WTC11 (cell line): ENCODE results near the gene ROS1. TPM values are rescaled to one million over a fixed set of nuclear protein-coding genes. Genes with fewer than 3 reads are reported as not detected.

ENCODE experiments used
- ATAC-seq: fragments of 200-7000 bp; cut with Tn5 transposase; 2 replicates; pipeline ENCODE4 v1.10.0; 2021; ENCODE audit warnings: mild to moderate bottlenecking, moderate library complexity
- CTCF ChIA-PET: fragments of 300-600 bp; sonication (Branson Sonifier 250); formaldehyde crosslinking; loops from one replicate; lab custom pipeline; 2021; ENCODE audit warnings: antibody characterized with exemption; lab: Charles Lee
- POLR2A ChIA-PET: fragments of 350-600 bp; sonication (Branson Sonifier 250); formaldehyde crosslinking; loops from one replicate; lab custom pipeline; 2021; ENCODE audit warnings: antibody characterized with exemption; lab: Charles Lee
- DNase-seq: peaks from one replicate; pipeline ENCODE4 v3.0.0; 2021; ENCODE audit warnings: low spot score
- H3K27ac Mint-ChIP-seq: 2 replicates; pipeline ENCODE4 v1.8.0; 2021; ENCODE audit warnings: mixed read lengths
- H3K27me3 Mint-ChIP-seq: 2 replicates; pipeline ENCODE4 v1.8.0; 2021; ENCODE audit warnings: low read depth, mild to moderate bottlenecking, moderate library complexity, mixed read lengths
- H3K36me3 Mint-ChIP-seq: 2 replicates; pipeline ENCODE4 v1.8.0; 2021; ENCODE audit warnings: mixed read lengths
- H3K4me1 Mint-ChIP-seq: 2 replicates; pipeline ENCODE4 v1.8.0; 2022; ENCODE audit warnings: mixed read lengths
- H3K4me3 Mint-ChIP-seq: 2 replicates; pipeline ENCODE4 v1.8.0; 2021; ENCODE audit warnings: mild to moderate bottlenecking, moderate library complexity, mixed read lengths
- H3K9me3 Mint-ChIP-seq: 2 replicates; pipeline ENCODE4 v1.8.0; 2021; ENCODE audit warnings: mixed read lengths
- AFF4 ChIP-seq: sonication (generic); formaldehyde crosslinking; IDR thresholded peaks from 2 replicates; pipeline ENCODE4 v1.8.1; 2023; ENCODE audit warnings: mild to moderate bottlenecking, missing genetic modification reagents, borderline replicate concordance
- CREB1 ChIP-seq: sonication (generic); formaldehyde crosslinking; IDR thresholded peaks from 2 replicates; pipeline ENCODE4 v1.8.0; 2023; ENCODE audit warnings: mild to moderate bottlenecking, missing genetic modification reagents
- CREM ChIP-seq: sonication (generic); formaldehyde crosslinking; IDR thresholded peaks from 2 replicates; pipeline ENCODE4 v1.8.1; 2022; ENCODE audit warnings: mild to moderate bottlenecking, missing genetic modification reagents, moderate library complexity
- EMX1 ChIP-seq: fragments of 250-450 bp; sonication (Bioruptor Pico); IDR thresholded peaks from 2 replicates; pipeline ENCODE4 v1.8.0; 2021; ENCODE audit warnings: mild to moderate bottlenecking
- HMGA2 ChIP-seq: fragments of 250-450 bp; sonication (Bioruptor Pico); IDR thresholded peaks from 2 replicates; pipeline ENCODE4 v1.4.0; 2021; ENCODE audit warnings: mild to moderate bottlenecking, moderate library complexity
- KAT7 ChIP-seq: sonication (generic); formaldehyde crosslinking; IDR thresholded peaks from 2 replicates; pipeline ENCODE4 v1.8.1; 2023; ENCODE audit warnings: missing genetic modification reagents, mild to moderate bottlenecking, borderline replicate concordance
- RORB ChIP-seq: fragments of 250-450 bp; sonication (Bioruptor Pico); IDR thresholded peaks from 2 replicates; pipeline ENCODE4 v1.9.0; 2021; ENCODE audit warnings: mild to moderate bottlenecking
- SMAD4 ChIP-seq: sonication (generic); formaldehyde crosslinking; IDR thresholded peaks from 2 replicates; pipeline ENCODE4 v1.8.0; 2022; ENCODE audit warnings: mild to moderate bottlenecking, missing genetic modification reagents
- TEAD1 ChIP-seq: sonication (generic); formaldehyde crosslinking; IDR thresholded peaks from 2 replicates; pipeline ENCODE4 v1.8.0; 2022; ENCODE audit warnings: mild to moderate bottlenecking, missing genetic modification reagents
- ZBTB21 ChIP-seq: sonication (generic); formaldehyde crosslinking; IDR thresholded peaks from 2 replicates; pipeline ENCODE4 v1.8.1; 2023; ENCODE audit warnings: mild to moderate bottlenecking, missing genetic modification reagents, borderline replicate concordance
- ZNF121 ChIP-seq: sonication (generic); formaldehyde crosslinking; IDR thresholded peaks from 2 replicates; pipeline ENCODE4 v1.8.0; 2023; ENCODE audit warnings: missing genetic modification reagents
- ZNF219 ChIP-seq: sonication (generic); formaldehyde crosslinking; IDR thresholded peaks from 2 replicates; pipeline ENCODE4 v1.8.0; 2023; ENCODE audit warnings: missing genetic modification reagents, mild to moderate bottlenecking, borderline replicate concordance
- ZNF671 ChIP-seq: fragments of 250-450 bp; sonication (Bioruptor Pico); IDR thresholded peaks from 2 replicates; pipeline ENCODE4 v1.8.0; 2021; ENCODE audit warnings: mild to moderate bottlenecking
- total RNA-seq: library from RNA; stranded (reverse); gene quantifications from 3 replicates; pipeline ENCODE4 v1.2.3, GENCODE V29; 2021
- TF ChIP-seq, protein P1 (sequence below): fragments of 250-450 bp; sonication (Bioruptor Pico); IDR thresholded peaks from 2 replicates; pipeline ENCODE4 v1.8.0; 2021; ENCODE audit warnings: mild to moderate bottlenecking
- TF ChIP-seq, protein P2 (sequence below): fragments of 250-450 bp; sonication (Bioruptor Pico); conservative IDR thresholded peaks from 2 replicates; pipeline ENCODE4 v1.9.0; 2021; ENCODE audit warnings: mild to moderate bottlenecking
- TF ChIP-seq, protein P3 (sequence below): sonication (generic); formaldehyde crosslinking; IDR thresholded peaks from 2 replicates; pipeline ENCODE4 v1.8.1; 2022; ENCODE audit warnings: low read depth, missing genetic modification reagents, borderline replicate concordance
- TF ChIP-seq, protein P4 (sequence below): fragments of 250-450 bp; sonication (Bioruptor Pico); IDR thresholded peaks from 2 replicates; pipeline ENCODE4 v1.9.0; 2021; ENCODE audit warnings: moderate library complexity, mild to moderate bottlenecking, inconsistent platforms, borderline replicate concordance
- TF ChIP-seq, protein P5 (sequence below): fragments of 250-450 bp; sonication (Bioruptor Pico); IDR thresholded peaks from 2 replicates; pipeline ENCODE4 v1.9.0; 2021; ENCODE audit warnings: mild to moderate bottlenecking, borderline replicate concordance

Gene ROS1
- total RNA-seq, 1 experiment from 2014 or later, result 0.02 TPM

- ChIA-PET POLR2A (no interaction called here), CTCF (no interaction called here)
- DNase-seq, result no peak
- no peaks in the 10 kb centered on the region for H3K4me1 Mint-ChIP-seq
- no peak overlapping the region for H3K4me3 Mint-ChIP-seq
- TF ChIP-seq, protein P1, sequence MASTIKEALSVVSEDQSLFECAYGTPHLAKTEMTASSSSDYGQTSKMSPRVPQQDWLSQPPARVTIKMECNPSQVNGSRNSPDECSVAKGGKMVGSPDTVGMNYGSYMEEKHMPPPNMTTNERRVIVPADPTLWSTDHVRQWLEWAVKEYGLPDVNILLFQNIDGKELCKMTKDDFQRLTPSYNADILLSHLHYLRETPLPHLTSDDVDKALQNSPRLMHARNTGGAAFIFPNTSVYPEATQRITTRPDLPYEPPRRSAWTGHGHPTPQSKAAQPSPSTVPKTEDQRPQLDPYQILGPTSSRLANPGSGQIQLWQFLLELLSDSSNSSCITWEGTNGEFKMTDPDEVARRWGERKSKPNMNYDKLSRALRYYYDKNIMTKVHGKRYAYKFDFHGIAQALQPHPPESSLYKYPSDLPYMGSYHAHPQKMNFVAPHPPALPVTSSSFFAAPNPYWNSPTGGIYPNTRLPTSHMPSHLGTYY (CRISPR knock-in tag), result no peak
- TF ChIP-seq AFF4 (CRISPR knock-in tag) (no peak), ZNF219 (CRISPR knock-in tag) (no peak), ZNF671 (no peak)
- peaks cover 28% of the 10 kb centered on the region for H3K9me3 Mint-ChIP-seq
- H3K27me3 Mint-ChIP-seq, result peaks cover 5% of the 10 kb centered on the region; the same call in 1 of the 2 replicates
- H3K36me3 Mint-ChIP-seq, result 0 out of 2 replicates have a peak, but pooled peaks cover 5% of the 10 kb centered on the region
- no peak for ATAC-seq
- no peak overlapping the region for H3K27ac Mint-ChIP-seq
These were observed 97.7 kb downstream of the ROS1 start for GRCh38 chr6:117328005-117328389.

- H3K4me3 Mint-ChIP-seq, result no peak overlapping the region
- TF ChIP-seq, protein P2, sequence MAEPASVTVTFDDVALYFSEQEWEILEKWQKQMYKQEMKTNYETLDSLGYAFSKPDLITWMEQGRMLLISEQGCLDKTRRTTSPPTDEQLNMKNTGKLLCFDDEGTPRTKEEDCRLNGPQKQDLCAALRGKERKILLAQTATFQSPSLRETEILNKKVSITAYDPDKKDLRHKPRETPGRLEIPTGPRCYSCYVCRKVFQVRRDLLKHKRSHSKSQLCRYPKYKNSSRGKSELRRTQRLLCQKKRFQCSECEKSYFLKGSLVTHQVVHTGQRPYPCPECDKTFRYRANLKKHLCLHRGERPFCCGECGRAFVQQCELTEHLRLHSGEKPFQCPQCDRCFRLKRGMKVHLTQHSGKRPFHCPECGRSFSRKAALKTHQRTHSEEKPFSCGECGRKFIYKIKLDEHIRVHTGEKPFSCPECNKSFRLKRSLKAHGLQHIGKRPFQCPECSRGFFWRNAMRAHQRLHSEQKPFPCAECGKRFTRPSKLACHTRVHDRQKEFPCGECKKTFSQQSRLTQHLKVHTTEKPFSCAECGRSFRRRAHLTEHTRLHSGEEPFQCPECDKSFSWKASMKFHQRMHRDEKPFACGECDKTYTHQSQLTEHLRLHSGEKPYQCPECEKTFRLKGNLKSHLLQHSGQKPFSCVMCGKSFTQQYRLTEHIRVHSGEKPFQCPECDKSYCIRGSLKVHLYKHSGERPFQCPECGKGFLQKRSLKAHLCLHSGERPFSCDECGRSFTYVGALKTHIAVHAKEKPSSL, result no peak
- TF ChIP-seq ZBTB21 (CRISPR knock-in tag) (no peak), CREB1 (CRISPR knock-in tag) (no peak), HMGA2 (no peak), SMAD4 (CRISPR knock-in tag) (no peak), KAT7 (CRISPR knock-in tag) (no peak), TEAD1 (CRISPR knock-in tag) (no peak), EMX1 (CRISPR knock-in tag) (no peak), RORB (no peak), ZNF121 (no peak), CREM (no peak)
- TF ChIP-seq, protein P3, sequence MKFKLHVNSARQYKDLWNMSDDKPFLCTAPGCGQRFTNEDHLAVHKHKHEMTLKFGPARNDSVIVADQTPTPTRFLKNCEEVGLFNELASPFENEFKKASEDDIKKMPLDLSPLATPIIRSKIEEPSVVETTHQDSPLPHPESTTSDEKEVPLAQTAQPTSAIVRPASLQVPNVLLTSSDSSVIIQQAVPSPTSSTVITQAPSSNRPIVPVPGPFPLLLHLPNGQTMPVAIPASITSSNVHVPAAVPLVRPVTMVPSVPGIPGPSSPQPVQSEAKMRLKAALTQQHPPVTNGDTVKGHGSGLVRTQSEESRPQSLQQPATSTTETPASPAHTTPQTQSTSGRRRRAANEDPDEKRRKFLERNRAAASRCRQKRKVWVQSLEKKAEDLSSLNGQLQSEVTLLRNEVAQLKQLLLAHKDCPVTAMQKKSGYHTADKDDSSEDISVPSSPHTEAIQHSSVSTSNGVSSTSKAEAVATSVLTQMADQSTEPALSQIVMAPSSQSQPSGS, result no peak
- TF ChIP-seq, protein P4, sequence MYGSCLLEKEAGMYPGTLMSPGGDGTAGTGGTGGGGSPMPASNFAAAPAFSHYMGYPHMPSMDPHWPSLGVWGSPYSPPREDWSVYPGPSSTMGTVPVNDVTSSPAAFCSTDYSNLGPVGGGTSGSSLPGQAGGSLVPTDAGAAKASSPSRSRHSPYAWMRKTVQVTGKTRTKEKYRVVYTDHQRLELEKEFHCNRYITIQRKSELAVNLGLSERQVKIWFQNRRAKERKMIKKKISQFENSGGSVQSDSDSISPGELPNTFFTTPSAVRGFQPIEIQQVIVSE (CRISPR knock-in tag), result no peak
- TF ChIP-seq, protein P5, sequence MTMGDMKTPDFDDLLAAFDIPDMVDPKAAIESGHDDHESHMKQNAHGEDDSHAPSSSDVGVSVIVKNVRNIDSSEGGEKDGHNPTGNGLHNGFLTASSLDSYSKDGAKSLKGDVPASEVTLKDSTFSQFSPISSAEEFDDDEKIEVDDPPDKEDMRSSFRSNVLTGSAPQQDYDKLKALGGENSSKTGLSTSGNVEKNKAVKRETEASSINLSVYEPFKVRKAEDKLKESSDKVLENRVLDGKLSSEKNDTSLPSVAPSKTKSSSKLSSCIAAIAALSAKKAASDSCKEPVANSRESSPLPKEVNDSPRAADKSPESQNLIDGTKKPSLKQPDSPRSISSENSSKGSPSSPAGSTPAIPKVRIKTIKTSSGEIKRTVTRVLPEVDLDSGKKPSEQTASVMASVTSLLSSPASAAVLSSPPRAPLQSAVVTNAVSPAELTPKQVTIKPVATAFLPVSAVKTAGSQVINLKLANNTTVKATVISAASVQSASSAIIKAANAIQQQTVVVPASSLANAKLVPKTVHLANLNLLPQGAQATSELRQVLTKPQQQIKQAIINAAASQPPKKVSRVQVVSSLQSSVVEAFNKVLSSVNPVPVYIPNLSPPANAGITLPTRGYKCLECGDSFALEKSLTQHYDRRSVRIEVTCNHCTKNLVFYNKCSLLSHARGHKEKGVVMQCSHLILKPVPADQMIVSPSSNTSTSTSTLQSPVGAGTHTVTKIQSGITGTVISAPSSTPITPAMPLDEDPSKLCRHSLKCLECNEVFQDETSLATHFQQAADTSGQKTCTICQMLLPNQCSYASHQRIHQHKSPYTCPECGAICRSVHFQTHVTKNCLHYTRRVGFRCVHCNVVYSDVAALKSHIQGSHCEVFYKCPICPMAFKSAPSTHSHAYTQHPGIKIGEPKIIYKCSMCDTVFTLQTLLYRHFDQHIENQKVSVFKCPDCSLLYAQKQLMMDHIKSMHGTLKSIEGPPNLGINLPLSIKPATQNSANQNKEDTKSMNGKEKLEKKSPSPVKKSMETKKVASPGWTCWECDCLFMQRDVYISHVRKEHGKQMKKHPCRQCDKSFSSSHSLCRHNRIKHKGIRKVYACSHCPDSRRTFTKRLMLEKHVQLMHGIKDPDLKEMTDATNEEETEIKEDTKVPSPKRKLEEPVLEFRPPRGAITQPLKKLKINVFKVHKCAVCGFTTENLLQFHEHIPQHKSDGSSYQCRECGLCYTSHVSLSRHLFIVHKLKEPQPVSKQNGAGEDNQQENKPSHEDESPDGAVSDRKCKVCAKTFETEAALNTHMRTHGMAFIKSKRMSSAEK (CRISPR knock-in tag), result no peak
- CTCF ChIA-PET, result no interaction called here
- 0 out of 2 replicates have a peak, but pooled peaks cover under 1% of the 10 kb centered on the region for H3K36me3 Mint-ChIP-seq
- ATAC-seq (no peak), DNase-seq (no peak)
- POLR2A ChIA-PET, result no interaction called here
- peaks cover 5% of the 10 kb centered on the region; the same call in 1 of the 2 replicates for H3K27me3 Mint-ChIP-seq
- peaks cover 21% of the 10 kb centered on the region for H3K9me3 Mint-ChIP-seq
- no peak overlapping the region for H3K27ac Mint-ChIP-seq
- peaks cover 4% of the 10 kb centered on the region for H3K4me1 Mint-ChIP-seq
These were observed 98.4 kb downstream of the ROS1 start for GRCh38 chr6:117327149-117328004.
